Activated T-cell treated with anti-CD3 and anti-CD28 coated beads, Interleukin-2, amount 50 U/mL, for 72 hours (primary cell): ENCODE results near the gene SP9. TPM values are rescaled to one million over a fixed set of nuclear protein-coding genes. Genes with fewer than 3 reads are reported as not detected.

Experiments used
- ATAC-seq, 2 donors: fragments of 150-1000 bp; cut with Tn5 transposase; replicated peaks in 1 of 2; 2 replicates each; pipeline ENCODE4 v1.10.0; 2021; ENCODE audit warnings: moderate library complexity in 2 of 2, mild to moderate bottlenecking in 1 of 2
- DNase-seq, 2 donors: peaks; one replicate each; pipeline ENCODE4 v3.0.0; 2021 to 2022; ENCODE audit warnings: mixed read lengths in 1 of 2
- H3K27ac Mint-ChIP-seq: one replicate; pipeline ENCODE4 v1.8.0; 2022; ENCODE audit warnings: mild to moderate bottlenecking, moderate library complexity, mixed read lengths
- H3K27me3 Mint-ChIP-seq: one replicate; pipeline ENCODE4 v1.8.0; 2022; ENCODE audit warnings: low read depth, mixed read lengths
- H3K36me3 Mint-ChIP-seq, 2 donors: one replicate each; pipeline ENCODE4 v1.8.0; 2022; ENCODE audit warnings: mixed read lengths in 2 of 2, mild to moderate bottlenecking in 1 of 2; ENCODE audit not compliant: insufficient read depth in 2 of 2
- H3K4me1 Mint-ChIP-seq: one replicate; pipeline ENCODE4 v1.8.0; 2022; ENCODE audit warnings: low read depth, mixed read lengths
- H3K4me3 Mint-ChIP-seq, 2 donors: one replicate each; pipeline ENCODE4 v1.8.0; 2022; ENCODE audit warnings: mild to moderate bottlenecking in 2 of 2, mixed read lengths in 2 of 2, moderate library complexity in 2 of 2
- H3K9me3 Mint-ChIP-seq, 2 donors: one replicate each; pipeline ENCODE4 v1.8.0; 2022; ENCODE audit warnings: mixed read lengths in 2 of 2
- total RNA-seq, 2 donors: library from RNA; stranded (reverse); gene quantifications; one replicate each; pipeline ENCODE4 v1.2.3, GENCODE V29; 2022

The SP9 gene
- not detected for total RNA-seq

GRCh38 chr2:174334781-174335251 lies at the start of gene SP9:
Gene SP9, plus strand, starts transcription at chr2:174334954. Its CDS starts 139 bp downstream, at chr2:174335093.
- Mint-ChIP-seq H3K36me3 (no peaks in the 10 kb centered on the region), H3K4me3 (peak within 1 kb of the TSS; percentile 80 to 87), H3K9me3 (no peaks in the 10 kb centered on the region), H3K27me3 (peaks cover 77% of the 10 kb centered on the region), H3K4me1 (peaks cover 42% of the 10 kb centered on the region), H3K27ac (peak within 1 kb of the TSS; percentile 87)
- DNase-seq (peak; percentile 48 to 56), ATAC-seq (peak; percentile 41 to 42)

- H3K4me3 Mint-ChIP-seq, result no peak overlapping the region
- no peaks in the 10 kb centered on the region for H3K4me1 Mint-ChIP-seq
- H3K9me3 Mint-ChIP-seq, result no peaks in the 10 kb centered on the region
- no peak for DNase-seq
- peaks cover 45% of the 10 kb centered on the region for H3K27me3 Mint-ChIP-seq
- ATAC-seq, result no peak
- no peaks in the 10 kb centered on the region for H3K36me3 Mint-ChIP-seq
- no peak overlapping the region for H3K27ac Mint-ChIP-seq
Measured at GRCh38 chr2:174286172-174286571, 48.6 kb upstream of the SP9 start.

- Mint-ChIP-seq H3K27ac (no peak overlapping the region), H3K9me3 (peaks cover 0 to 4% of the 10 kb centered on the region in 2 donors), H3K4me3 (no peak overlapping the region), H3K4me1 (no peaks in the 10 kb centered on the region), H3K36me3 (no peaks in the 10 kb centered on the region), H3K27me3 (peaks cover 23% of the 10 kb centered on the region)
- ATAC-seq, result no peak
- no peak for DNase-seq
Measured at GRCh38 chr2:174292908-174293307, 41.8 kb upstream of the SP9 start.

- H3K36me3 Mint-ChIP-seq, result no peaks in the 10 kb centered on the region
- H3K27me3 Mint-ChIP-seq, result peaks cover 33% of the 10 kb centered on the region
- no peaks in the 10 kb centered on the region for H3K9me3 Mint-ChIP-seq
- no peak for DNase-seq
- no peak for ATAC-seq
- H3K27ac Mint-ChIP-seq, result no peak overlapping the region
- H3K4me1 Mint-ChIP-seq, result no peaks in the 10 kb centered on the region
- H3K4me3 Mint-ChIP-seq, result no peak overlapping the region
Measured at GRCh38 chr2:174300114-174300513, 34.6 kb upstream of the SP9 start.

GRCh38 chr2:174312581-174313234 lies 22.0 kb upstream of the SP9 start:
- H3K4me1 Mint-ChIP-seq, result no peaks in the 10 kb centered on the region
- no peak overlapping the region for H3K27ac Mint-ChIP-seq
- no peaks in the 10 kb centered on the region for H3K9me3 Mint-ChIP-seq
- ATAC-seq (no peak), DNase-seq (no peak)
- H3K36me3 Mint-ChIP-seq, result no peaks in the 10 kb centered on the region
- peaks cover 63% of the 10 kb centered on the region for H3K27me3 Mint-ChIP-seq
- H3K4me3 Mint-ChIP-seq, result no peak overlapping the region

GRCh38 chr2:174322149-174322548 lies 12.6 kb upstream of the SP9 start:
- Mint-ChIP-seq H3K36me3 (no peaks in the 10 kb centered on the region), H3K27me3 (peaks cover 74% of the 10 kb centered on the region), H3K4me1 (peaks cover 6% of the 10 kb centered on the region), H3K9me3 (no peaks in the 10 kb centered on the region), H3K27ac (no peak overlapping the region), H3K4me3 (no peak overlapping the region)
- ATAC-seq (no peak), DNase-seq (no peak)

- Mint-ChIP-seq H3K36me3 (no peaks in the 10 kb centered on the region), H3K9me3 (no peaks in the 10 kb centered on the region), H3K4me3 (no peak overlapping the region), H3K4me1 (peaks cover 12% of the 10 kb centered on the region), H3K27ac (no peak overlapping the region), H3K27me3 (peaks cover 80% of the 10 kb centered on the region)
- no peak for ATAC-seq
- no peak for DNase-seq
Measured at GRCh38 chr2:174322746-174323145, 12.0 kb upstream of the SP9 start.

- no peak overlapping the region for H3K4me3 Mint-ChIP-seq
- H3K27me3 Mint-ChIP-seq, result peaks cover 84% of the 10 kb centered on the region
- ATAC-seq, result no peak
- H3K9me3 Mint-ChIP-seq, result no peaks in the 10 kb centered on the region
- no peak overlapping the region for H3K27ac Mint-ChIP-seq
- H3K4me1 Mint-ChIP-seq, result peaks cover 18% of the 10 kb centered on the region
- peaks cover 0 to 2% of the 10 kb centered on the region in 2 donors for H3K36me3 Mint-ChIP-seq
- no peak for DNase-seq
Measured at GRCh38 chr2:174324530-174324929, 10.2 kb upstream of the SP9 start.

- Mint-ChIP-seq H3K27ac (no peak overlapping the region), H3K4me1 (peaks cover 18% of the 10 kb centered on the region), H3K36me3 (peaks cover 0 to 2% of the 10 kb centered on the region in 2 donors), H3K9me3 (no peaks in the 10 kb centered on the region), H3K4me3 (peak overlapping the region; percentile 75 to 79), H3K27me3 (peaks cover 86% of the 10 kb centered on the region)
- DNase-seq, result no peak
- ATAC-seq, result no peak
Measured at GRCh38 chr2:174325373-174326160, 9.2 kb upstream of the SP9 start.

GRCh38 chr2:174326161-174327020 lies 8.4 kb upstream of the SP9 start:
- peak overlapping the region; percentile 75 to 79 for H3K4me3 Mint-ChIP-seq
- ATAC-seq, result peak; percentile 66 to 67
- peak; percentile 28 to 34 for DNase-seq
- H3K27me3 Mint-ChIP-seq, result peaks cover 87% of the 10 kb centered on the region
- peaks cover 18% of the 10 kb centered on the region for H3K4me1 Mint-ChIP-seq
- H3K9me3 Mint-ChIP-seq, result no peaks in the 10 kb centered on the region
- no peak overlapping the region for H3K27ac Mint-ChIP-seq
- H3K36me3 Mint-ChIP-seq, result peaks cover 0 to 2% of the 10 kb centered on the region in 2 donors

- Mint-ChIP-seq H3K27ac (no peak overlapping the region), H3K4me3 (peak overlapping the region; percentile 75 to 79), H3K27me3 (peaks cover 87% of the 10 kb centered on the region), H3K9me3 (no peaks in the 10 kb centered on the region), H3K36me3 (peaks cover 0 to 2% of the 10 kb centered on the region in 2 donors), H3K4me1 (peaks cover 21% of the 10 kb centered on the region)
- ATAC-seq (peak; percentile 61 to 68), DNase-seq (peak; percentile 33 to 35)
Measured at GRCh38 chr2:174327021-174327840, 7.5 kb upstream of the SP9 start.

- Mint-ChIP-seq H3K4me3 (peak overlapping the region; percentile 75 to 79), H3K4me1 (peaks cover 27% of the 10 kb centered on the region), H3K36me3 (peaks cover 0 to 2% of the 10 kb centered on the region in 2 donors), H3K9me3 (no peaks in the 10 kb centered on the region), H3K27ac (no peak overlapping the region), H3K27me3 (peaks cover 87% of the 10 kb centered on the region)
- DNase-seq, result no peak
- no peak for ATAC-seq
Measured at GRCh38 chr2:174327841-174328113, 7.0 kb upstream of the SP9 start.
